ENCODE data around the gene METRNL.

DNA sequence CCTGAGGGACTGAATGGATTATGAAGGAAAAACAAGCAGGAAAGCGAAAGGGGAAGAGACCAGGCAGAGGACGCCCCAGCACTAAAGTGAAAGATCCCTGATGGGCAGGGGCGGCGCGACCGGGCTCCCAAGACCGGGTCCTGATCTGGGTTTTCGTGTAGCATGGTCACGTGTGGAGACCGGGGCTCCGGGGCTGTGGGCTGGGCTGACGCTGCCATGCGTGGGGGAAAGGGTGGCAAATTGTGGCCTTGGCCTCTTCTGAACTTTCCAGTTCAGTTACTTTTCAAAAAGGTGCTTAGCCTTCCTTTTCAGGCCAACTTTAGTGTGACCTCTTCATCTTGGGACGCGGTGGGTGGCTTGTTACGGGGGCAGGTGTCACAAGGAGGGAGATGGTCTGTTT is 57.5 kb downstream of the METRNL start:
- TF ChIP-seq, protein P1, sequence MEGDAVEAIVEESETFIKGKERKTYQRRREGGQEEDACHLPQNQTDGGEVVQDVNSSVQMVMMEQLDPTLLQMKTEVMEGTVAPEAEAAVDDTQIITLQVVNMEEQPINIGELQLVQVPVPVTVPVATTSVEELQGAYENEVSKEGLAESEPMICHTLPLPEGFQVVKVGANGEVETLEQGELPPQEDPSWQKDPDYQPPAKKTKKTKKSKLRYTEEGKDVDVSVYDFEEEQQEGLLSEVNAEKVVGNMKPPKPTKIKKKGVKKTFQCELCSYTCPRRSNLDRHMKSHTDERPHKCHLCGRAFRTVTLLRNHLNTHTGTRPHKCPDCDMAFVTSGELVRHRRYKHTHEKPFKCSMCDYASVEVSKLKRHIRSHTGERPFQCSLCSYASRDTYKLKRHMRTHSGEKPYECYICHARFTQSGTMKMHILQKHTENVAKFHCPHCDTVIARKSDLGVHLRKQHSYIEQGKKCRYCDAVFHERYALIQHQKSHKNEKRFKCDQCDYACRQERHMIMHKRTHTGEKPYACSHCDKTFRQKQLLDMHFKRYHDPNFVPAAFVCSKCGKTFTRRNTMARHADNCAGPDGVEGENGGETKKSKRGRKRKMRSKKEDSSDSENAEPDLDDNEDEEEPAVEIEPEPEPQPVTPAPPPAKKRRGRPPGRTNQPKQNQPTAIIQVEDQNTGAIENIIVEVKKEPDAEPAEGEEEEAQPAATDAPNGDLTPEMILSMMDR (conservative IDR thresholded peaks at IDR 0.05; ENCODE audit: low read length): no peak
- TF ChIP-seq EZH2phosphoT487 (IDR thresholded peaks at IDR 0.05; ENCODE audit: borderline replicate concordance, low read depth, low read length): no peak

Measured in OCI-LY7 (cell line).